Measurements from ENCODE around the gene RHBDF2. TPM values are rescaled to one million over a fixed set of nuclear protein-coding genes. Genes with fewer than 3 reads are reported as not detected.
"Not testable (repeated sequence)": the region's sequence is repeated elsewhere in the genome, so short reads cannot be mapped to it uniquely, and the experiment has no call there.

RHBDF2 gene
- total RNA-seq, 1 experiment from 2014 or later: 52.3 TPM

DNA sequence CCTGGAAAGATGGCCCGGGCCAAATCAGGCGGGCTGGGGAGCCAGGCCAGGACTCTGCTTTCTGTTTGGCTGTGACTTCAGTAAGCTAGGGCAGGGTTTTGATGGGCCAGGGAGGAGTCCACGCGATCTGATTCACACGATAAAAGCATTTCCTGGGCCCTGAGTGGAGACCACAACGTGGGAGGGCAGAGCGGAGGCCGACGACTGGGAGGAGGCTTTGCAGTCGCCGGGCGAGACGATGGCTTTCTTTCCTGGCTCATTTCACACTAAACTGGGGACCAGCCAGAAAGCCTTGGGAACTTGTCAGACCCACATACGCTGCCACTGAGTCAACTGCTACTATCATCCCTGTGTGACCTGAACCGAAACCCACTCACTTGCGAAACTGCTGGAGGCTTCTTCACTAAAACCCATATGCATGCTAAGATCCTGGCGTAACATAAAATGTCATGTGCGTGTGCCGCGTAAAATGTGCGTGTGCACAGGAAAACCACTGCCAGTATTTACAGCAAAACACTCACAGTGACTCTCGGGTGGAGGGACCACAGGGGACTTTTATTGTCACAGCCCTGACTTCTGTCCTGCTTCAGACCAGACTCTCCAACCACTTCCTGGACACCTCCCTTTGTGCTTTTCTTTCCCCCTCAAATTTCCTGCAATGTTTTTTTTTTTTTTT is 14.2 kb upstream of the RHBDF2 start:
- POLR2A ChIA-PET (ENCODE audit: unreplicated experiment): interaction anchor here (0.6 kb wide), 1 partner anchor 142 kb away, joined by 7 read pairs; no protein-coding TSS in a partner anchor
- Histone ChIP-seq H3K79me2 (ENCODE audit: low read length) (no peaks in the 10 kb centered on the region), H3K9ac (ENCODE audit: low read length) (no peak overlapping the region), H3K9me3 (ENCODE audit: low read length) (no peaks in the 10 kb centered on the region), H3K4me2 (ENCODE audit: low read length) (no peak overlapping the region), H3K27me3 (ENCODE audit: low read length) (no peaks in the 10 kb centered on the region), H4K20me1 (ENCODE audit: low read length) (no peaks in the 10 kb centered on the region), H3F3A (ENCODE audit: low read length, unreplicated experiment) (no peaks in the 10 kb centered on the region), H3K4me1 (ENCODE audit: insufficient read depth, low read length) (no peaks in the 10 kb centered on the region), H3K27ac (ENCODE audit: low read length) (no peak overlapping the region), H3K36me3 (ENCODE audit: low read depth, low read length) (no peaks in the 10 kb centered on the region), H3K4me3 (ENCODE audit: low read length) (no peak overlapping the region), H2AFZ (ENCODE audit: low read length) (no peak overlapping the region), H3K9me2 (replicated peaks; ENCODE audit: low read length) (no peaks in the 10 kb centered on the region)
- ATAC-seq: no peak
- CTCF ChIA-PET: interaction anchor here (0.7 kb wide), 1 partner anchor 50 kb away, joined by 5 read pairs; no protein-coding TSS in a partner anchor
- TF ChIP-seq EZH2phosphoT487 (IDR thresholded peaks at IDR 0.05; ENCODE audit: borderline replicate concordance, low read length): no peak
- BruUV-seq (replicated peaks): no TSS peak
- no peak for DNase-seq
- intact Hi-C loops (cut with micrococcal nuclease): no loop called here

DNA sequence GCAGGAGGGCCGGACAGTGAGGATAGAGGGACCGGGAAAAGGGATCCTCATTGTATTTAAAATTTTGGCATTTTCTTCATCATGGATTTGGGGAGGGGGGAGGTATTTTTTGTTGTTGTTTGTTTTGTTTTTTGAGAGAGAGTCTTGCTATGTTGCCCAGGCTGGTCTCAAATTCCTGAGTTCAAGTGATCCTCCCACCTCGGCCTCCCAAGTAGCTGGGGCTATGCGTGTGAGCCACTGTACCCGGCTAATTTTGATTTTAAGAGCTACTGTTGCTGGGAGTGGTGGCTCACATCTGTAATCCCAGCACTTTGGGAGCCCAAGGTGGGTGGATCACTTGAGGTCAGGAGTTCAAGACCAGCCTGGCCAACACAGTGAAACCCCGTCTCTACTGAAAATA is 13.1 kb upstream of the RHBDF2 start:
- H3K36me3 ChIP-seq (ENCODE audit: low read depth, low read length); H3F3A ChIP-seq (ENCODE audit: low read length, unreplicated experiment); H3K4me2 ChIP-seq (ENCODE audit: low read length); H3K4me1 ChIP-seq (ENCODE audit: insufficient read depth, low read length); H3K27ac ChIP-seq (ENCODE audit: low read length); POLR2A ChIA-PET (ENCODE audit: unreplicated experiment); intact Hi-C loops (cut with micrococcal nuclease); BruUV-seq (replicated peaks); H3K9me3 ChIP-seq (ENCODE audit: low read length); DNase-seq; ATAC-seq; H3K9ac ChIP-seq (ENCODE audit: low read length); H2AFZ ChIP-seq (ENCODE audit: low read length); H3K79me2 ChIP-seq (ENCODE audit: low read length); H3K4me3 ChIP-seq (ENCODE audit: low read length); CTCF ChIA-PET; H4K20me1 ChIP-seq (ENCODE audit: low read length); H3K27me3 ChIP-seq (ENCODE audit: low read length); H3K9me2 ChIP-seq (replicated peaks; ENCODE audit: low read length): not testable (repeated sequence)

- POLR2A ChIA-PET (ENCODE audit: unreplicated experiment): interaction anchor here (0.5 kb wide), 1 partner anchor 55 kb away, joined by 5 read pairs; no protein-coding TSS in a partner anchor
Observed at GRCh38 chr17:76513306-76513692, 12.1 kb upstream of the RHBDF2 start.

More at GRCh38 chr17:76513306-76513692, 12.1 kb upstream of the RHBDF2 start:
- DNase-seq: no peak
- Histone ChIP-seq H3K9me2 (replicated peaks; ENCODE audit: low read length) (no peaks in the 10 kb centered on the region), H3K27ac (ENCODE audit: low read length) (no peak overlapping the region), H4K20me1 (ENCODE audit: low read length) (no peaks in the 10 kb centered on the region), H3K79me2 (ENCODE audit: low read length) (no peaks in the 10 kb centered on the region), H3K9ac (ENCODE audit: low read length) (no peak overlapping the region), H3K4me2 (ENCODE audit: low read length) (no peak overlapping the region), H3F3A (ENCODE audit: low read length, unreplicated experiment) (no peaks in the 10 kb centered on the region), H3K4me3 (ENCODE audit: low read length) (no peak overlapping the region), H3K36me3 (ENCODE audit: low read depth, low read length) (no peaks in the 10 kb centered on the region), H3K9me3 (ENCODE audit: low read length) (no peaks in the 10 kb centered on the region), H2AFZ (ENCODE audit: low read length) (no peak overlapping the region), H3K27me3 (ENCODE audit: low read length) (no peaks in the 10 kb centered on the region), H3K4me1 (ENCODE audit: insufficient read depth, low read length) (no peaks in the 10 kb centered on the region)
- ATAC-seq: no peak
- CTCF ChIA-PET: interaction anchor here (0.7 kb wide), 1 partner anchor 65 kb away, joined by 7 read pairs; no protein-coding TSS in a partner anchor
- intact Hi-C loops (cut with micrococcal nuclease): no loop called here
- TF ChIP-seq EZH2phosphoT487 (IDR thresholded peaks at IDR 0.05; ENCODE audit: borderline replicate concordance, low read length) (no peak), EZH2 (IDR thresholded peaks at IDR 0.05; ENCODE audit: low read length, unreplicated experiment) (no peak), CTCF (conservative IDR thresholded peaks at IDR 0.05; ENCODE audit: low read depth, low read length) (no peak)
- no TSS peak for BruUV-seq (replicated peaks)
